ENCODE data around the gene PGGT1B. TPM values are rescaled to one million over a fixed set of nuclear protein-coding genes. Genes with fewer than 3 reads are reported as not detected.

PGGT1B gene
- total and polyA plus RNA-seq, 12 donors, result 2.6 to 61.4 (median 29.0) TPM

DNA sequence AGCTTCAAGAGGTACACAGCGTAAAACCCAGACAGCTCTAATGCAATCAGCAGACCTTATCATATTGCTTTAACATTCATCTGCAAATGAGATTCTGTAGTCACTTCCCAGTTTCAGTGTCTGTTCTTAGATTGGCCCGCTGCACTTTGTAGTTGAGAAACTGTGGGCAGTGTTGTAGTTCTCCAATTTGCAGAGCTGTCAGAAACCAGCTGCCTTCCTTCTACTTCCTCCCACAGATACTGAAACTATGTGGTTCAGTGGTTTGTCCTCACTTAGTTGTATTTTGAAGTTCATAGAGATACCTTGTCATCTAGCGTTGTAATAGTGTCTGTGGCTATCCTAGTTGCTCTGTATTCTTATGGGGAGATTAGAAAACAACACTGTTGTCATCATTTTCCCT is 53.4 kb downstream of the PGGT1B start:
- Histone ChIP-seq H3K36me3 (replicated peaks in 1 of 2) (peaks cover 0 to 5% of the 10 kb centered on the region in 2 donors), H3K27me3 (no peaks in the 10 kb centered on the region), H3K27ac (no peak overlapping the region), H3K4me3 (no peak overlapping the region), H3K9me3 (replicated peaks in 1 of 3) (no peaks in the 10 kb centered on the region), H3K4me1 (replicated peaks in 1 of 2) (no peaks in the 10 kb centered on the region)
- no peak for TF ChIP-seq POLR2A (IDR thresholded peaks at IDR 0.05)
- TF ChIP-seq, protein P1, sequence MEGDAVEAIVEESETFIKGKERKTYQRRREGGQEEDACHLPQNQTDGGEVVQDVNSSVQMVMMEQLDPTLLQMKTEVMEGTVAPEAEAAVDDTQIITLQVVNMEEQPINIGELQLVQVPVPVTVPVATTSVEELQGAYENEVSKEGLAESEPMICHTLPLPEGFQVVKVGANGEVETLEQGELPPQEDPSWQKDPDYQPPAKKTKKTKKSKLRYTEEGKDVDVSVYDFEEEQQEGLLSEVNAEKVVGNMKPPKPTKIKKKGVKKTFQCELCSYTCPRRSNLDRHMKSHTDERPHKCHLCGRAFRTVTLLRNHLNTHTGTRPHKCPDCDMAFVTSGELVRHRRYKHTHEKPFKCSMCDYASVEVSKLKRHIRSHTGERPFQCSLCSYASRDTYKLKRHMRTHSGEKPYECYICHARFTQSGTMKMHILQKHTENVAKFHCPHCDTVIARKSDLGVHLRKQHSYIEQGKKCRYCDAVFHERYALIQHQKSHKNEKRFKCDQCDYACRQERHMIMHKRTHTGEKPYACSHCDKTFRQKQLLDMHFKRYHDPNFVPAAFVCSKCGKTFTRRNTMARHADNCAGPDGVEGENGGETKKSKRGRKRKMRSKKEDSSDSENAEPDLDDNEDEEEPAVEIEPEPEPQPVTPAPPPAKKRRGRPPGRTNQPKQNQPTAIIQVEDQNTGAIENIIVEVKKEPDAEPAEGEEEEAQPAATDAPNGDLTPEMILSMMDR (IDR thresholded peaks at IDR 0.05), result no peak
- DNase-seq, result peak in 6 of 7 donors; percentile 10 to 62 (median 28)
- WGBS, 4 donors, result 63 to 78% (median 72%) methylated on average over 3 of the region's 3 CpGs
- intact Hi-C loops (cut with DNase I), result no loop called here

DNA sequence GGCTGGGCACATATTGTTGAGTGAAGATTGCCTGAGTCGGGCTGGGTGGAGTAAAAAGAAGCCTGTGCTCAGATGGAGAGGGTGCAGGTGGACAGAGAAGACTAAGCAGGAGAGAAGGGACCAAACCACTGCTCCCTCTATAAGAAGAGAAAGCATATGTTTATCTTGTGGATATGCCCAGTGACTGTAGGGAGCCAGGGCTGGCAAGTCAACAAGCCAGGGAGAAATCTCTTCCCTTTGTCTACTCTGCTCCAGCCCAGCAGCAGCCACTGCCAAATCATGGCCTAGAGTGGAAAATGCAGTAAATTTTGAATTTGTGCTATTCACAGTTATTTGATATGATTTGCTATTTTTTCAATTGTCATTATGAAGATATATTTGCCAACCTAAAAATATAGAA is 59.7 kb downstream of the PGGT1B start:
- no peak overlapping the region for H3K27ac ChIP-seq
- 83 to 100% (median 90%) methylated on average over 1 of the region's 1 CpG for WGBS, 4 donors
- intact Hi-C loops (cut with DNase I), result no loop called here
- no peak for DNase-seq
- no peaks in the 10 kb centered on the region for H3K9me3 ChIP-seq (replicated peaks in 1 of 3)
- no peaks in the 10 kb centered on the region for H3K36me3 ChIP-seq (replicated peaks in 1 of 2)
- TF ChIP-seq, protein P1 (IDR thresholded peaks at IDR 0.05), result no peak
- TF ChIP-seq POLR2A (IDR thresholded peaks at IDR 0.05), result no peak
- H3K4me1 ChIP-seq (replicated peaks in 1 of 2), result no peaks in the 10 kb centered on the region
- no peak overlapping the region for H3K4me3 ChIP-seq
- H3K27me3 ChIP-seq, result no peaks in the 10 kb centered on the region

DNA sequence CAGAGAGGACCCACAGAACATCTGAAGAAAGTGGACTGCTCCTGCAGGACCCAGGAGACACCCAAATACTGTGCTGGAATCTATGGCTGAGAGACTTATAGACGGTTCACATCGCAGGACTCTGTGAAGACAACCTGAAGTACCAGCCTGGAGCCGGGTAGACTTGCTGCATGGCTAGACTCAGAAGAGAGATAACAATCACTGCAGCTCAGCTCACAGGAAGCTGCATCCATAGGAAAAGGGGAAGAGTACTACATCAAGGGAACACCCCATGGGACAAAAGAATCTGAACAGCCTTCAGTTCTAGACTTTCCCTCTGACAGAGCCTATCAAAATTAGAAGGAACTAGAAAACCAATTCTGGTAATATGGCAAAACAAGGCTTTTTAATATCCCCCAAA is 66.5 kb downstream of the PGGT1B start:
- intact Hi-C loops (cut with DNase I), result no loop called here
- WGBS, 4 donors, result 79 to 87% (median 84%) methylated on average over 3 of the region's 3 CpGs
- TF ChIP-seq POLR2A (IDR thresholded peaks at IDR 0.05), result no peak
- TF ChIP-seq, protein P1 (IDR thresholded peaks at IDR 0.05), result no peak
- no peak overlapping the region for H3K27ac ChIP-seq
- DNase-seq, result no peak
- no peaks in the 10 kb centered on the region for H3K36me3 ChIP-seq (replicated peaks in 1 of 2)
- no peaks in the 10 kb centered on the region for H3K27me3 ChIP-seq
- no peaks in the 10 kb centered on the region for H3K9me3 ChIP-seq (replicated peaks in 1 of 3)
- no peak overlapping the region for H3K4me3 ChIP-seq
- H3K4me1 ChIP-seq (replicated peaks in 1 of 2), result no peaks in the 10 kb centered on the region

DNA sequence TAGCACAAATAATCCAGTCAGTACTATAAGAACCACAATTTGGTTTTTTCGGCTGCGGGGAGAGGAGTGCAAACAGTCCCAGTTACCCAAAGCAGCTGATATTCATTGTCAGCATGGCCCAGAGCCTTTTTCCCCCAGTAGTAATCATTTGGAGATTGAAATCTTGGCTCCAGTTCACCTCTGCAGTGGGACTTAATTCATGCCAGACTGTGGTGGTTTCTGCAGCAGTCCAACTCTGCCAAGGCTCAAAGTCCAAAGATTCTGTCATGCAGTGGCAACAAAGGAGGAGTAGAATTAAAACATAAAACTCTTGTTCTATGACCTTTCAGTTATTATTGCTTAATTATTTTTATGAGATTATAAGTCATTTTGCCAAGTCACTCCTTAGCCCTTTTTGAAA is 68.0 kb downstream of the PGGT1B start:
- no peak for TF ChIP-seq POLR2A (IDR thresholded peaks at IDR 0.05)
- TF ChIP-seq, protein P1 (IDR thresholded peaks at IDR 0.05), result no peak
- 89 to 96% (median 92%) methylated on average over 2 of the region's 2 CpGs for WGBS, 4 donors
- no peaks in the 10 kb centered on the region for H3K36me3 ChIP-seq (replicated peaks in 1 of 2)
- DNase-seq, result no peak
- H3K4me1 ChIP-seq (replicated peaks in 1 of 2), result no peaks in the 10 kb centered on the region
- H3K4me3 ChIP-seq, result no peak overlapping the region
- no peaks in the 10 kb centered on the region for H3K9me3 ChIP-seq (replicated peaks in 1 of 3)
- intact Hi-C loops (cut with DNase I), result no loop called here
- H3K27ac ChIP-seq, result no peak overlapping the region
- H3K27me3 ChIP-seq, result no peaks in the 10 kb centered on the region
